GM12878 (cell line): ENCODE results near the gene IGF2BP2.

ENCODE experiments used
- FOXM1 ChIP-seq: IDR thresholded peaks from 2 replicates; pipeline ENCODE4 v1.6.1; 2012; ENCODE audit warnings: low read depth, mild to moderate bottlenecking, inconsistent platforms, low read length, moderate library complexity
- RFX5 ChIP-seq: IDR thresholded peaks from 2 replicates; pipeline ENCODE4 v1.6.1; 2011; ENCODE audit warnings: low read depth, low read length, improper control_type of control experiment
- SUZ12 ChIP-seq: fragments of 200-600 bp; sonication (generic); IDR thresholded peaks from one replicate; pipeline ENCODE4 v1.6.1; 2018; ENCODE audit warnings: antibody characterized with exemption, mild to moderate bottlenecking; ENCODE audit not compliant: unreplicated experiment
- USF1 ChIP-seq: IDR thresholded peaks from 2 replicates; pipeline ENCODE4 v1.6.1; 2011; ENCODE audit warnings: borderline replicate concordance, low read depth, mild to moderate bottlenecking, moderate library complexity, mixed read lengths, low read length; ENCODE audit not compliant: insufficient read depth; ENCODE audit errors: extremely low read length
- TF ChIP-seq, protein P1 (sequence below), 3 experiments: IDR thresholded peaks in 2 of 3; conservative IDR thresholded peaks in 1 of 3; 2 replicates each; pipeline ENCODE4 v1.5.1; 2011; ENCODE audit warnings: low read depth in 3 of 3, low read length in 3 of 3, mild to moderate bottlenecking in 3 of 3, control low read depth in 2 of 3, moderate library complexity in 2 of 3, inconsistent platforms in 1 of 3, mixed read lengths in 1 of 3; ENCODE audit not compliant: control insufficient read depth in 2 of 3, insufficient read depth in 1 of 3; ENCODE audit errors: extremely low read depth in 1 of 3
- TF ChIP-seq, protein P2 (sequence below): fragments of 450-650 bp; formaldehyde crosslinking; IDR thresholded peaks from 2 replicates; pipeline ENCODE4 v1.4.0; 2020; ENCODE audit warnings: mild to moderate bottlenecking, moderate library complexity

- TF ChIP-seq SUZ12 (no peak), RFX5 (no peak), FOXM1 (no peak), USF1 (no peak)
- TF ChIP-seq, protein P1, sequence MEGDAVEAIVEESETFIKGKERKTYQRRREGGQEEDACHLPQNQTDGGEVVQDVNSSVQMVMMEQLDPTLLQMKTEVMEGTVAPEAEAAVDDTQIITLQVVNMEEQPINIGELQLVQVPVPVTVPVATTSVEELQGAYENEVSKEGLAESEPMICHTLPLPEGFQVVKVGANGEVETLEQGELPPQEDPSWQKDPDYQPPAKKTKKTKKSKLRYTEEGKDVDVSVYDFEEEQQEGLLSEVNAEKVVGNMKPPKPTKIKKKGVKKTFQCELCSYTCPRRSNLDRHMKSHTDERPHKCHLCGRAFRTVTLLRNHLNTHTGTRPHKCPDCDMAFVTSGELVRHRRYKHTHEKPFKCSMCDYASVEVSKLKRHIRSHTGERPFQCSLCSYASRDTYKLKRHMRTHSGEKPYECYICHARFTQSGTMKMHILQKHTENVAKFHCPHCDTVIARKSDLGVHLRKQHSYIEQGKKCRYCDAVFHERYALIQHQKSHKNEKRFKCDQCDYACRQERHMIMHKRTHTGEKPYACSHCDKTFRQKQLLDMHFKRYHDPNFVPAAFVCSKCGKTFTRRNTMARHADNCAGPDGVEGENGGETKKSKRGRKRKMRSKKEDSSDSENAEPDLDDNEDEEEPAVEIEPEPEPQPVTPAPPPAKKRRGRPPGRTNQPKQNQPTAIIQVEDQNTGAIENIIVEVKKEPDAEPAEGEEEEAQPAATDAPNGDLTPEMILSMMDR (IDR thresholded peaks at IDR 0.05 in 2 of 3, conservative IDR thresholded peaks at IDR 0.05 in 1 of 3; ENCODE audit: control insufficient read depth in 2 of 3, extremely low read depth in 1 of 3, insufficient read depth in 1 of 3, low read depth in 3 of 3, low read length in 3 of 3): no peak
- TF ChIP-seq, protein P2, sequence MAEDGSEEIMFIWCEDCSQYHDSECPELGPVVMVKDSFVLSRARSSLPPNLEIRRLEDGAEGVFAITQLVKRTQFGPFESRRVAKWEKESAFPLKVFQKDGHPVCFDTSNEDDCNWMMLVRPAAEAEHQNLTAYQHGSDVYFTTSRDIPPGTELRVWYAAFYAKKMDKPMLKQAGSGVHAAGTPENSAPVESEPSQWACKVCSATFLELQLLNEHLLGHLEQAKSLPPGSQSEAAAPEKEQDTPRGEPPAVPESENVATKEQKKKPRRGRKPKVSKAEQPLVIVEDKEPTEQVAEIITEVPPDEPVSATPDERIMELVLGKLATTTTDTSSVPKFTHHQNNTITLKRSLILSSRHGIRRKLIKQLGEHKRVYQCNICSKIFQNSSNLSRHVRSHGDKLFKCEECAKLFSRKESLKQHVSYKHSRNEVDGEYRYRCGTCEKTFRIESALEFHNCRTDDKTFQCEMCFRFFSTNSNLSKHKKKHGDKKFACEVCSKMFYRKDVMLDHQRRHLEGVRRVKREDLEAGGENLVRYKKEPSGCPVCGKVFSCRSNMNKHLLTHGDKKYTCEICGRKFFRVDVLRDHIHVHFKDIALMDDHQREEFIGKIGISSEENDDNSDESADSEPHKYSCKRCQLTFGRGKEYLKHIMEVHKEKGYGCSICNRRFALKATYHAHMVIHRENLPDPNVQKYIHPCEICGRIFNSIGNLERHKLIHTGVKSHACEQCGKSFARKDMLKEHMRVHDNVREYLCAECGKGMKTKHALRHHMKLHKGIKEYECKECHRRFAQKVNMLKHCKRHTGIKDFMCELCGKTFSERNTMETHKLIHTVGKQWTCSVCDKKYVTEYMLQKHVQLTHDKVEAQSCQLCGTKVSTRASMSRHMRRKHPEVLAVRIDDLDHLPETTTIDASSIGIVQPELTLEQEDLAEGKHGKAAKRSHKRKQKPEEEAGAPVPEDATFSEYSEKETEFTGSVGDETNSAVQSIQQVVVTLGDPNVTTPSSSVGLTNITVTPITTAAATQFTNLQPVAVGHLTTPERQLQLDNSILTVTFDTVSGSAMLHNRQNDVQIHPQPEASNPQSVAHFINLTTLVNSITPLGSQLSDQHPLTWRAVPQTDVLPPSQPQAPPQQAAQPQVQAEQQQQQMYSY (CRISPR knock-in tag): no peak
Observed at GRCh38 chr3:185678027-185678426, 146.8 kb downstream of the IGF2BP2 start.
